Stimulated activated CD8-positive, alpha-beta memory T cell treated with anti-CD3 and anti-CD28 coated beads, Interleukin-7, amount 100 ng/mL, for 1 hour (primary cell): ENCODE results near the gene PKD1L1.
"Not testable (repeated sequence)": the region's sequence is repeated elsewhere in the genome, so short reads cannot be mapped to it uniquely, and the experiment has no call there.

ENCODE experiments used
- DNase-seq, 2 donors: peaks; one replicate each; pipeline ENCODE4 v3.0.0-alpha.2; 2020; ENCODE audit warnings: low read depth in 2 of 2

PKD1L1 gene

GRCh38 chr7:47765373-47765979, 182.8 kb downstream of the PKD1L1 start:
- no peak for DNase-seq

DNA sequence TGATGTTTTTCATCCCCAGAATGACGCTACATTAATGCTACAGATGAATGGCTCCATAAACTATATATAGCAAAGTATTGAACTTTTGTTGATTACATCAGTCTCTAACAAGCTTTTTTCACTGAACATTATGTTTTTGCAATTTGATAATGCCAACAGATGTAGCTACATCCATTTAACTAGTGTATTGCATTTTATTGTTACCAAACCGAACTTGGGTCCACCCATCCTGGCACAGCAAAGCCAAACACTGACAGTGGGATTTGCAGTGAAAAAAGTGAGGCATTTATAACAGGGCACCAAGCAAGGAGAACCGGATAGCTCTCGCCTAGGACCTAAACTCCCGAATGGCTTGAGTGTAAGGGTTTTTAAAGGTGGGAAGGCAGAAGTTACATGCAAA, 183.5 kb downstream of the PKD1L1 start:
- no peak for DNase-seq

GRCh38 chr7:47763063-47763974, 184.9 kb downstream of the PKD1L1 start:
- no peak for DNase-seq

- DNase-seq: no peak
Measured at GRCh38 chr7:47762746-47763062, 185.6 kb downstream of the PKD1L1 start.

- DNase-seq: no peak
Measured at GRCh38 chr7:47762207-47762606, 186.1 kb downstream of the PKD1L1 start.

DNA sequence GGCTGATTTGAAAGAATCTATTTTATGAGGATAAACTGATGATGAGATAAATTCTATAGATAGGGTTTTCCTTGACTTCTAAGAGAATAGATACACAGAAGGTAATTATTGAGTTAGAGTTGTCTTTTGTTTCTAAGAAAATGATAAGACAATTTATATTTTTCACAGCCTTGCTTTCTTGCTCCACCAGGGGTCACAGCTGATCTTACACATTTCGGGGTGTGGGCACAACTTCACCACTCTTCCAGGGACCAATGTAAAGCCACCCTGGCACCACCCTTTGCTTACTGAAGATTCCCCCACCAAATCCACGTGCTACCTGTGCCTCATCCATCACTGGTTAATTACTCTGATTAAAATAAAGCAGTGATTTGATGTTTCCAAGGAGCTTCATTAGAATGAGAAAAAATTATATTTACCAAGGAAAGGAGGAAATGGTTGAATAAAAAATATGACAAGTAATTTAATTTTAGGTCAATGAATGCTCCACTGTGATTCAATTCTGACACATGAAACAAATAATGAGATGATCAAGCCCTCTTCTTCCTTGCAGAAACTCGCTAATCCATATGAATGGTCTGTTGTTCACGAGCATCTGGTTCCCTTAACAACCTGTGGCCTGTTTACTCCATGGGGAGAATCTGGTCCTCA, 189.1 kb downstream of the PKD1L1 start:
- DNase-seq: no peak

DNA sequence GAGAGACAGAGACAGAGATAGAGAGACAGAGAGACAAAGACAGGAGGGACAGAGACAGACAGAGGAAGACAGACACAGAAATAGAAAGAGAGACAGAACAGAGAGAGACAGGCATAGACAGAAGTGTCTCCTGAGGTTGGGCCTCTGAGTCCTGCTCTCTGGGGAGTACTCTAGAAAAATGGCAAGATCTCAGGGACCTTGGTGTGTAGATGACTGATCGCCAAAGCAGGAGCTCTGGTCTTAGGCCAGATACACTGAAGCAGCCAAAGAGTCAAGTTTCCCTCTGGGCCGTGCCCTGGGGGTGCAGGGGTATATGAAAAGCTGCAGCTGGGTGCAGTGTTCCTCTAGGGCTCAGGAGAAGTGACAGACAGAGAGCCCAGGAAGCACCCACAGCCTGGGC, 189.7 kb downstream of the PKD1L1 start:
- no peak for DNase-seq

- no peak for DNase-seq
Measured at GRCh38 chr7:47757921-47758411, 190.3 kb downstream of the PKD1L1 start.

- DNase-seq: no peak
Measured at GRCh38 chr7:47756636-47757035, 191.6 kb downstream of the PKD1L1 start.

GRCh38 chr7:47755248-47755647, 193.0 kb downstream of the PKD1L1 start:
- no peak for DNase-seq

- not testable (repeated sequence) for DNase-seq
Measured at GRCh38 chr7:47751724-47752123, 196.5 kb downstream of the PKD1L1 start.

DNA sequence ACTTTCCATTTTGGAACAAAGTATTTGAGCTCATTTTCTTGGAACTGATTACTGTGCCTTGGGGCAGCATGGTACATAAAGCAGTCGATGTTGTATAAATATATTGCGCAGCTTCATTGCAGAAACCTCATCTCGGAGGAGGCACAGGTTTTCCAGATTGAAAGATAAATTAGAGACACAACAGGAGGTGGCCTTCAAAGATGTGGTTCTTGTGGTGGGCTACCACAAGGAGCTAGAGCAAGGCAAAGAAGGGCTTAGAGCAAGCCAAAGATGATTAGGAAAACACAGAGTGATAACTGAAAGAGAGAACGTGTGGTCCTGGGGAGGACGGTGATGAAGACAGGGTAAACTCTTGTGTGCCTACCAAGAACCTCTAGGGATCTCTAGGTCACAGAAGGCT, 197.2 kb downstream of the PKD1L1 start:
- no peak for DNase-seq

GRCh38 chr7:47748041-47748440, 200.2 kb downstream of the PKD1L1 start:
- no peak for DNase-seq

GRCh38 chr7:47747160-47747559, 201.1 kb downstream of the PKD1L1 start:
- DNase-seq: no peak

DNA sequence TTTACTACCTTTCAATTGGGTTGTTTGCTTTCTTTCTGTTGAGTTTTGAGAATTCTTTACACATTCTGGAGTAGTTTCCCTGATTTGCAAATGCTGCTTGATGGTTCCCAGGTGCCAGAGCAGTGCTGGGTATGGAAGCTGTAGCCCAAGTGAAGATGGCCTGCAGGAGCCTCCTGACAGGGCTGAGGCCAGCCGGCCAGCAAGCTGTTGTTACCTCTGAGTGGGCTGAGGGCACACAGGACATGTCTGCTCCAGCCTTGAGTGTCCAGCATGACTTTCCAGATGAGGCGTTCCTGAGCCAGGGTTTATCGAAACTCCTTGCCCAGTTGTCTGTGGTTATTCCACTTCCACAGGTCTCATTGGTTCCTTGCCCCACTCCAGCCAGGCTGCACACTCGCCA, 201.8 kb downstream of the PKD1L1 start:
- DNase-seq: no peak

DNA sequence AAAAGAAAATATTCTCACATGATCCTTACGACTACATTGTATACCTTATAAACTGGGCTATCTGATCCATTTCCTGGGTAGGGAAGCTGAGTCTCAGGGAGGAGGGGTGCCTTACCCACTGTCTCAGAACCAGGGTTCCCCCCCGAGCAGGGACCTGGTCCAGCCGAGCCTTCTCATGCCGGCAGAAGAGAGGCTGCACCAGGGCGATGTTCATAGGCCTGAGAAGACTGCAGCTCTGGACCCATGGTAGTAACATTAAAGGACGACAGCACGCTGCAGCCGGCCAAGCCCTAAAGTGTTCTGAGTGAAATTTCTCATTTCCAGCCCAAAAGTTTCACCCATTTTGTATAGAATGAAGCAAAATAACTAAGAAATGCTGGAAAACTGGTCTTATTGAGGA, 203.4 kb downstream of the PKD1L1 start:
- DNase-seq: no peak

DNA sequence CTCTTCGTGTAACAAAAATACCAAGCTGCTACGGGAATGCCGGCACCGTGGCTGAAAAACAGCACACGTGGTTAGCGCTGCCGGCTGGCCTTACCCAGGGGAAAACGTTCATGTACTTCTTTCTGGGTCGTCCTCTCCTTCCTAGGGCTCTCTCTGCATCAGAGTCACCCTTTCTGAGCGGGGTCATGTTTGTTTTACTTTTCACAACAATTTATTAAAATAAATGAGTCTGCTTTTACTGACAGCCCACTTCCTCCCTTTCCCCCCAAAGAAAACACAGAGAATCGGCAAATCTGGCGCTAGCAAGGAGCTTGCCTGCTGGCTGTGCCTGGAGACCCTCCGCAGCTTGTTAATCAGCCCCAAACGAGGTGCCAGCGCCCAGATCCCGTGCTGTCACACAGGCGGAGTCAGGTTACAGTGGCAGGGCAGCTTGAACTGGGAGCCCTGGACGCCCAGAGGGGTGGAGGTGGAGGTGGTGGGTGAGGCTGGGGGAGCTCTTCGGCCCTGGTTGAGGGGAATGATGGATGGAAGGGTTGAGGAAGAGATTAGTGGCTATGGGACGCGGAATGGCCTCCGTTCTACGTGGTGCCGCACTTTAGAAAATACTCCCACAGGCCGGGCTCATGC, 204.2 kb downstream of the PKD1L1 start:
- no peak for DNase-seq

GRCh38 chr7:47741984-47742383, 206.3 kb downstream of the PKD1L1 start:
- no peak for DNase-seq

GRCh38 chr7:47739891-47740290, 208.4 kb downstream of the PKD1L1 start:
- DNase-seq: no peak

DNA sequence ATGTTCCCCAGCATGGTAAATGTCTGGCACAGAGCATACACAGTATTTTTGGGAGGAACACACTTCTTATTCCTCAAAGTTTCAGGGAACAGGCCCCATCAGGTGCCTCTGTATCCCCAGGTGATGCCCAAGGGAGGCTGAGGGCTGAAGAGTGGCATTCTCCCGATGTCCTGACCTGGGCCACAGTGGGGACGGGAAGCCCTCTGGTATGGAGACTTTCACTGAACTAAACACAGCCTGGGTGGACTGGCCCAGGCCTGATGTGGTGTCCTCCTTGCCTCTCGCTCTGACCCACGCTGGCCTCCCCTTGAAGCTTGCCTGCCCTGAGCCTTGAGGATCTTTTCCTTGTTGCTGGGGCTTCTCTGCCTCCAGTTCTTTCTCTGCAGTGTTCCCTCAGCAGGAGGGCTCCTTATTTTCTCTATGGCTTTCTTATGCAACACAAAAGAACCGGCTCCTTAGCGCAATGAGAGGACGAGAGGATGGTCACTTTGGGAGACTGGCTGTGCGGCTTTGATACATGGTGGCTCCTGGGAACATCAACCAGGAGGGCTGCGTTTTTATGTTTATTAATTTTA, 208.9 kb downstream of the PKD1L1 start:
- DNase-seq: no peak

DNA sequence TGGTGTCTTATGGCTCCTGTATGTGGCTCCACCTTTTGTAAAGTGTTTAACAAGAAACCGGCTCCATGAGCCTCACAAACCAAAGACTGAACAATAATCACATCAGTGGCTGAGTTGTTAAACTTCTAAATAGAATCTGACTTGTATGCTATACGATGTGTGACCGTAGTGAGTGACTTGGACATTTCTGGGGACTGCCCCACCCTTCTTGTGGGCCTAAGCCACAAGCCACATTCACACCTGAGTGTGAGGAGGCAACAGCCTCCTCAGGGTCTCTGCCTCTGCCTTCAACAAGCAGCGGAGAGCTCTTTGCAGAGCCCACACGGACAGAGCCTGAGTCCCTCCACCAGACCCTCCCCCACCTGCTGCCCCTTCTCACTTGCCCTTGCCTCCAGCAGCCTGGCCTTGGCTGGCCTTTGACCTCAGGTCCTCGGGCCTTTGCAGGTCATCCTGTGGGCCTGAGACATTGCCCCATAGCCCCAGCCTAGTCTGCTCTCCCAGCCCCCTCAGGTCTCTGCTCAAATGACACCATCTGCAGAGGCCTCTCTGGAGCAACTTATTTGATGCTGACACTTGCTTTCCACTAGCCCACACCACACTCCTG, 209.6 kb downstream of the PKD1L1 start:
- no peak for DNase-seq

DNA sequence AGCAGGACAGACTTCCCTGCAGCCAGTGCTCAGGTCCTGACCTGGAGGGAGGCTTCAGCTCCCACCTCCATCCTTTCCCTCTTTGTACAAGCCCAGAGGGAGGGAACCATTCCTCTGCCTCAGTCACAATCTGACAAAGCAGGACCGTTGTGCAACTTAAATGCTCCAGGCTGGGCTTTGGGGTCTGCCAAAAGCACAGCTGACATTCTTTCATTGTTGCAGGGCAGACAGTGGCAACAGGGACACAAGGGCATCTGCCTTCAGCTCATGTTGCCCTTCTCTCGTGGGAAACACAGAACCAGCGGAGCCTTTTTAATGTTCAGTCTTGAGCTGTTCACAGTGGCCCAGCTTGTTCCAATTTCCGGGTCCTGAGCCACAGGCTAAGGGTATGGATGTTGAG, 210.7 kb downstream of the PKD1L1 start:
- DNase-seq: no peak
